CD14-positive monocyte (primary cell): Measurements from ENCODE around the gene GPER1. TPM values are rescaled to one million over a fixed set of nuclear protein-coding genes. Genes with fewer than 3 reads are reported as not detected.
A peak's percentile ranks its signal among the peaks of the same experiment; 100 is the strongest.

ENCODE experiments used
- DNase-seq, 3 donors: peaks; one replicate each; pipeline ENCODE4 v3.0.0-alpha.2; 2011 to 2022
- H2AFZ ChIP-seq: 2 replicates; pipeline ENCODE4 v1.6.0; 2012; ENCODE audit warnings: mild to moderate bottlenecking, low read depth, low read length, inconsistent platforms; ENCODE audit not compliant: insufficient read depth, poor library complexity, severe bottlenecking
- H3K27ac ChIP-seq, 2 donors: 1 replicate in 1 of 2; 2 replicates in 1 of 2; pipeline ENCODE4 v1.5.1; 2012 to 2013; ENCODE audit warnings: low read length in 2 of 2, control low read depth in 1 of 2, inconsistent platforms in 1 of 2, low read depth in 1 of 2, mild to moderate bottlenecking in 1 of 2
- H3K27me3 ChIP-seq, 2 donors: one replicate each; pipeline versions ENCODE4 v1.6.0 to v1.6.1; 2011 to 2013; ENCODE audit warnings: low read length in 2 of 2; ENCODE audit not compliant: control insufficient read depth in 2 of 2, insufficient read depth in 2 of 2
- H3K36me3 ChIP-seq, 2 donors: replicated peaks in 1 of 2; 1 replicate in 1 of 2; 2 replicates in 1 of 2; pipeline versions ENCODE4 v1.5.1 to v1.6.1; 2012 to 2013; ENCODE audit warnings: low read length in 2 of 2, control low read depth in 1 of 2, inconsistent platforms in 1 of 2, mild to moderate bottlenecking in 1 of 2; ENCODE audit not compliant: insufficient read depth in 2 of 2, control insufficient read depth in 1 of 2
- H3K4me1 ChIP-seq, 2 donors: 1 replicate in 1 of 2; 2 replicates in 1 of 2; pipeline versions ENCODE4 v1.5.1 to v1.6.1; 2012 to 2013; ENCODE audit warnings: low read length in 2 of 2, control low read depth in 1 of 2, inconsistent platforms in 1 of 2, mild to moderate bottlenecking in 1 of 2, moderate library complexity in 1 of 2; ENCODE audit not compliant: insufficient read depth in 2 of 2, control insufficient read depth in 1 of 2
- H3K4me2 ChIP-seq: replicated peaks from 2 replicates; pipeline ENCODE3; 2012; ENCODE audit warnings: low read length, moderate library complexity, mild to moderate bottlenecking; ENCODE audit not compliant: poor library complexity, severe bottlenecking; ENCODE audit errors: extremely low read depth
- H3K4me3 ChIP-seq, 3 experiments: fragments of 200-600 bp in 1 of 3; sonication (generic) in 1 of 3; replicated peaks in 1 of 3; 1 replicate in 2 of 3; 2 replicates in 1 of 3; pipeline ENCODE4 v1.5.1; 2011 to 2013; ENCODE audit warnings: low read length in 3 of 3, mild to moderate bottlenecking in 3 of 3, control low read depth in 2 of 3, low read depth in 2 of 3, inconsistent platforms in 1 of 3, moderate library complexity in 1 of 3
- H3K79me2 ChIP-seq: 2 replicates; pipeline ENCODE4 v1.6.0; 2012; ENCODE audit warnings: mild to moderate bottlenecking, control low read depth, inconsistent platforms, low read length, moderate library complexity; ENCODE audit not compliant: insufficient read depth
- H3K9ac ChIP-seq: 2 replicates; pipeline ENCODE4 v1.6.0; 2017; ENCODE audit warnings: low read length, mild to moderate bottlenecking; ENCODE audit not compliant: insufficient read depth, poor library complexity, severe bottlenecking
- H3K9me3 ChIP-seq, 2 donors: replicated peaks in 1 of 2; 1 replicate in 1 of 2; 2 replicates in 1 of 2; pipeline versions ENCODE4 v1.5.1 to v1.6.1; 2012 to 2013; ENCODE audit warnings: low read length in 2 of 2, control low read depth in 1 of 2; ENCODE audit not compliant: control insufficient read depth in 1 of 2, insufficient read depth in 1 of 2
- H4K20me1 ChIP-seq: 2 replicates; pipeline ENCODE4 v1.6.0; 2012; ENCODE audit warnings: mild to moderate bottlenecking, low read length, control low read depth, moderate library complexity; ENCODE audit not compliant: insufficient read depth
- H3K27ac Mint-ChIP-seq, 7 donors: one replicate each; pipeline ENCODE4 v1.8.0; 2020; ENCODE audit warnings: mild to moderate bottlenecking in 7 of 7, mixed read lengths in 7 of 7, moderate library complexity in 6 of 7, inconsistent platforms in 2 of 7
- H3K27me3 Mint-ChIP-seq, 3 donors: one replicate each; pipeline ENCODE4 v1.8.0; 2021 to 2022; ENCODE audit warnings: low read depth in 3 of 3, mild to moderate bottlenecking in 3 of 3, mixed read lengths in 3 of 3, moderate library complexity in 3 of 3, inconsistent platforms in 1 of 3
- H3K36me3 Mint-ChIP-seq, 2 donors: one replicate each; pipeline ENCODE4 v1.8.0; 2020; ENCODE audit warnings: mixed read lengths in 2 of 2, inconsistent platforms in 1 of 2, mild to moderate bottlenecking in 1 of 2
- H3K4me1 Mint-ChIP-seq: one replicate; pipeline ENCODE4 v1.8.0; 2020; ENCODE audit warnings: mild to moderate bottlenecking, mixed read lengths
- H3K4me3 Mint-ChIP-seq, 2 donors: one replicate each; pipeline ENCODE4 v1.8.0; 2020; ENCODE audit warnings: mild to moderate bottlenecking in 2 of 2, mixed read lengths in 2 of 2, moderate library complexity in 1 of 2
- H3K9me3 Mint-ChIP-seq, 7 donors: one replicate each; pipeline ENCODE4 v1.8.0; 2020 to 2022; ENCODE audit warnings: mixed read lengths in 7 of 7, mild to moderate bottlenecking in 6 of 7, moderate library complexity in 6 of 7, inconsistent platforms in 2 of 7
- WGBS: methylation state at CpG from one replicate; pipeline ENCODE4 v1.1.5; 2013; ENCODE audit warnings: missing lambda C conversion rate; ENCODE audit not compliant: insufficient coverage; 5-methylcytosine and 5-hydroxymethylcytosine counted together
- intact Hi-C, 2 donors: fragments of 100-400 bp; cut with micrococcal nuclease; formaldehyde crosslinking; loops; one replicate each; pipeline versions ENCODE4 v1.15.0 to v1.15.1; 2023
- polyA plus RNA-seq, 3 donors: library from polyadenylated mRNA; depleted of rRNA in 1 of 3; unstranded in 2 of 3; stranded (reverse) in 1 of 3; fragments of 300-500 nt in 2 of 3; fragments of >200 nt in 1 of 3; fragmentation: Illumina TruSeq in 2 of 3; gene quantifications; 1 replicate in 2 of 3; 2 replicates in 1 of 3; pipeline ENCODE4 v1.2.3, GENCODE V29; 2012 to 2021
- TF ChIP-seq, protein P1 (sequence below): fragments of 200-600 bp; IDR thresholded peaks from one replicate; pipeline ENCODE4 v1.8.0; 2022; ENCODE audit warnings: antibody characterized with exemption, mild to moderate bottlenecking

GPER1 gene
- polyA plus RNA-seq, 3 donors, result 0.35 to 10.0 (median 4.1) TPM

DNA sequence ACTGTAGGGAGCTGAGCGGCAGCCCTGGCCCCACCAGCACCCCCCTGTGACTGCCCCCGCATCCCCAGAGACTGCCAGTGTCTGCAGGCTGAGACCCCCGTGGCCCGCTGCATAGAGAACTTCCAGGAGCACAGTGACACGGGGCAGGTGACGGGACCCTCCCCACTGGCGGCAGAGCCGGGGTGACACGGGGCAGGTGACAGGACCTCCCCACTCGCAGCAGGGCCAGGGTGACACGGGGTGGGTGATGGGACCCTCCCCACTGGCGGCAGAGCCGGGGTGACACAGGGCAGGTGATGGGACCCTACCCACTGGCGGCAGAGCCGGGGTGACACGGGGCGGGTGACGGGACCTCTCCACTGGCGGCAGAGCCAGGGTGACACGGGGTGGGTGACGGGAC is 2.3 kb downstream of the GPER1 start:
- WGBS, result 87% methylated on average over 17 of the region's 21 CpGs
- no peaks in the 10 kb centered on the region for H3K9me3 ChIP-seq
- no peaks in the 10 kb centered on the region for H3K27me3 ChIP-seq
- H3K9ac ChIP-seq, result peak overlapping the region; percentile 50
- H3K4me3 ChIP-seq, result peak overlapping the region in 1 of 3 experiments; percentile 62
- intact Hi-C loops, result no loop called here
- peak overlapping the region; percentile 69 for H2AFZ ChIP-seq
- no peaks in the 10 kb centered on the region for H4K20me1 ChIP-seq
- H3K4me2 ChIP-seq, result peak overlapping the region; percentile 72
- no peaks in the 10 kb centered on the region for H3K79me2 ChIP-seq
- TF ChIP-seq, protein P1, sequence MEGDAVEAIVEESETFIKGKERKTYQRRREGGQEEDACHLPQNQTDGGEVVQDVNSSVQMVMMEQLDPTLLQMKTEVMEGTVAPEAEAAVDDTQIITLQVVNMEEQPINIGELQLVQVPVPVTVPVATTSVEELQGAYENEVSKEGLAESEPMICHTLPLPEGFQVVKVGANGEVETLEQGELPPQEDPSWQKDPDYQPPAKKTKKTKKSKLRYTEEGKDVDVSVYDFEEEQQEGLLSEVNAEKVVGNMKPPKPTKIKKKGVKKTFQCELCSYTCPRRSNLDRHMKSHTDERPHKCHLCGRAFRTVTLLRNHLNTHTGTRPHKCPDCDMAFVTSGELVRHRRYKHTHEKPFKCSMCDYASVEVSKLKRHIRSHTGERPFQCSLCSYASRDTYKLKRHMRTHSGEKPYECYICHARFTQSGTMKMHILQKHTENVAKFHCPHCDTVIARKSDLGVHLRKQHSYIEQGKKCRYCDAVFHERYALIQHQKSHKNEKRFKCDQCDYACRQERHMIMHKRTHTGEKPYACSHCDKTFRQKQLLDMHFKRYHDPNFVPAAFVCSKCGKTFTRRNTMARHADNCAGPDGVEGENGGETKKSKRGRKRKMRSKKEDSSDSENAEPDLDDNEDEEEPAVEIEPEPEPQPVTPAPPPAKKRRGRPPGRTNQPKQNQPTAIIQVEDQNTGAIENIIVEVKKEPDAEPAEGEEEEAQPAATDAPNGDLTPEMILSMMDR, result no peak
- Mint-ChIP-seq H3K27ac (peak overlapping the region in 5 of 7 donors; percentile 19 to 68 (median 50)), H3K36me3 (peaks cover 4 to 9% of the 10 kb centered on the region in 2 donors), H3K9me3 (no peaks in the 10 kb centered on the region), H3K4me3 (no peak overlapping the region), H3K27me3 (peaks cover 2 to 5% (median 4%) of the 10 kb centered on the region in 3 donors), H3K4me1 (peaks cover 55% of the 10 kb centered on the region)
- H3K27ac ChIP-seq, result peak overlapping the region; percentile 54 to 75
- peaks cover 0 to 3% of the 10 kb centered on the region in 2 donors for H3K36me3 ChIP-seq
- DNase-seq, result no peak
- H3K4me1 ChIP-seq, result peaks cover 57 to 64% of the 10 kb centered on the region in 2 donors

DNA sequence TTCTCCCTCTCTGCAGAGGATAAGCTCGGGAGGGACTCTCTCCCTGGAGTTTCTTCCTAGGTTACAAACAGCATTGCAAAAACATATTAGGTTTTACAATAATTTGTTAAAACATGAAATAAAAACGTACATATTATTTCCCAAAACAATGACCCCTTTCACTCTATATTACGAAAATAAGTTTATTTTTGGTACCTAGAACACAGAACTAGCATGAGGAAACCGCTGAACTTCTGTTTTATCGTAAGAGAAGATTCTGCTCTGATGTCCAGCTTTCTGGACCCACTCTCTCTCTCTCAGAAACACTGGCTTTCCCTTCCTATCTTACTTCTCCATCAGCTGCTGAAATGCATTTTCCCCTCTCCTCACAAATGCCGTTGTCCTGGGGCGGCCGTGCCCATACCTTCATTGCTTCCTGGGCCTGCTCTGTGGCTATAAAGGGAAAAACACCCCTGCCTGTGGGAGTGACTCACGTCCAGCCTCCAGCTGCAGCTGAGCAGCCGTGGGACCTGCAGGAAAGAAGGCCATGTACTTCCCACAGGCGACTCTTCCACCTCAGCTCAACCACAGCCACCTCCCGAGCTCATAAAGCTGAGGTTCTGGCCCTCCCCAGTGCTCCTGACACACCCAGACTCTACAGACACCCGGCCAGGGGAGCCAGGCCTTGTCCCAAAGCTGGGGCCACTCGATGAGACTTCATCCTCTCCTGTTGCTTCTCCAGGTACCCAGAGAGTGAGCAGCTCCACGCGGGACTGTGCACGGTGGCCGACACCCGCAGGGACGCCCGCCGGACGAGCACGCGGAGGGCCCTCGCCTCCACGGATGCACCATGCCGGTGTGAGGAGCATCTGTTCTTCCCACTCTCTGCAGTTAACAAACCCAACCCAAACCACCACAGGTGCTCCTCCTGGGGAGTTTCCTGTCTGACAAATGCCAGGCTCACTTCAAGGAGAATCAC is 3.1 kb downstream of the GPER1 start:
- DNase-seq, result peak; percentile 20 to 64 (median 23)
- H4K20me1 ChIP-seq, result no peaks in the 10 kb centered on the region
- intact Hi-C loops, result no loop called here
- WGBS, result 23% methylated on average over 12 of the region's 28 CpGs
- H3K27ac ChIP-seq, result peak overlapping the region; percentile 60 to 75
- H3K79me2 ChIP-seq, result no peaks in the 10 kb centered on the region
- no peaks in the 10 kb centered on the region for H3K9me3 Mint-ChIP-seq
- H3K4me1 Mint-ChIP-seq, result peaks cover 55% of the 10 kb centered on the region
- no peaks in the 10 kb centered on the region for H3K9me3 ChIP-seq
- H3K36me3 Mint-ChIP-seq, result peaks cover 4 to 9% of the 10 kb centered on the region in 2 donors
- peak overlapping the region; percentile 75 to 93 (median 85) for H3K27ac Mint-ChIP-seq
- H3K9ac ChIP-seq, result peak overlapping the region; percentile 50
- H3K4me3 Mint-ChIP-seq, result peak overlapping the region; percentile 54 to 80
- TF ChIP-seq, protein P1, result no peak
- H3K4me1 ChIP-seq, result peaks cover 57 to 64% of the 10 kb centered on the region in 2 donors
- H3K27me3 Mint-ChIP-seq, result peaks cover 2 to 5% (median 4%) of the 10 kb centered on the region in 3 donors
- peak overlapping the region in 2 of 3 experiments; percentile 5 to 62 for H3K4me3 ChIP-seq
- H2AFZ ChIP-seq, result peak overlapping the region; percentile 69
- H3K36me3 ChIP-seq, result peaks cover 0 to 3% of the 10 kb centered on the region in 2 donors
- H3K4me2 ChIP-seq, result peak overlapping the region; percentile 72
- no peaks in the 10 kb centered on the region for H3K27me3 ChIP-seq
